Measurements from ENCODE around the gene CA6.

- TF ChIP-seq POLR2A (IDR thresholded peaks at IDR 0.05; ENCODE audit: low read depth) (no peak), CTCF (IDR thresholded peaks at IDR 0.05) (no peak), POLR2AphosphoS5 (IDR thresholded peaks at IDR 0.05) (no peak), EP300 (IDR thresholded peaks at IDR 0.05) (no peak)
Observed at GRCh38 chr1:8989061-8989460, 43.4 kb downstream of the CA6 start.
